ENCODE measurements around the gene GABRA6. TPM values are rescaled to one million over a fixed set of nuclear protein-coding genes. Genes with fewer than 3 reads are reported as not detected.

The GABRA6 gene
- total RNA-seq, 6 donors from 2014 or later, result not detected

DNA sequence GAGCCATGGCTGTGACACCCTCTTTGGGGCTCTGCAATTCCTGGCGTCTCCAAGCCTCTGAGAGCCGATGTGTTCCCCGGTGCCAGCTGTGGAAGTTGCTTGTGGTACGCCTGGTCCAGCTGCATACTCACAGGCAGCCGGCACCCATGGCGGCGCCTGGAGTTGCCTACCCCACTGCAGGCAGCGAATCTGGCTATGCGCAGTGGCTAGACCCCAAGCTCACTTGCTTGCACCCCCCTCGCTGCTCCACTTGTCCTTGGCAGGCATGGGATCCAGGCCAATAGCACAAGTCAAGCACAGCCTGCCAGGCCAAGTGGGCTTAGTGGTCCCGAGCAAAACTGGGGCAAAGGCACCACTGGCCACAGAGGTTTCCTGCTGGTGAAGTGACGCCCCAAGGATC is 24.7 kb upstream of the GABRA6 start:
- TF ChIP-seq POLR2A (IDR thresholded peaks at IDR 0.05) (no peak), POLR2AphosphoS5 (IDR thresholded peaks at IDR 0.05) (no peak), EP300 (IDR thresholded peaks at IDR 0.05) (no peak), CTCF (IDR thresholded peaks at IDR 0.05) (no peak)
- no peak overlapping the region for H3K27ac ChIP-seq
- H3K36me3 ChIP-seq, result no peaks in the 10 kb centered on the region
- H3K9me3 ChIP-seq, result no peaks in the 10 kb centered on the region
- ATAC-seq (ENCODE audit: low FRiP score in 2 of 2) (no peak), DNase-seq (peak in 1 of 2 donors; percentile 57)
- H3K4me1 ChIP-seq, result no peaks in the 10 kb centered on the region
- H3K27me3 ChIP-seq, result no peaks in the 10 kb centered on the region
- H3K4me3 ChIP-seq, result no peak overlapping the region
- 91% methylated on average over 5 to 12 of the region's 12 CpGs for WGBS, 2 donors

- ATAC-seq (ENCODE audit: low FRiP score in 2 of 2) (no peak), DNase-seq (no peak)
- Histone ChIP-seq H3K9me3 (no peaks in the 10 kb centered on the region), H3K4me1 (no peaks in the 10 kb centered on the region), H3K4me3 (no peak overlapping the region), H3K27ac (no peak overlapping the region), H3K27me3 (no peaks in the 10 kb centered on the region), H3K36me3 (no peaks in the 10 kb centered on the region)
- TF ChIP-seq CTCF (IDR thresholded peaks at IDR 0.05), result no peak
- no peak for TF ChIP-seq EP300 (IDR thresholded peaks at IDR 0.05)
- TF ChIP-seq POLR2A (IDR thresholded peaks at IDR 0.05), result no peak
- no peak for TF ChIP-seq POLR2AphosphoS5 (IDR thresholded peaks at IDR 0.05)
Observed at GRCh38 chr5:161663431-161663830, 22.1 kb upstream of the GABRA6 start.

DNA sequence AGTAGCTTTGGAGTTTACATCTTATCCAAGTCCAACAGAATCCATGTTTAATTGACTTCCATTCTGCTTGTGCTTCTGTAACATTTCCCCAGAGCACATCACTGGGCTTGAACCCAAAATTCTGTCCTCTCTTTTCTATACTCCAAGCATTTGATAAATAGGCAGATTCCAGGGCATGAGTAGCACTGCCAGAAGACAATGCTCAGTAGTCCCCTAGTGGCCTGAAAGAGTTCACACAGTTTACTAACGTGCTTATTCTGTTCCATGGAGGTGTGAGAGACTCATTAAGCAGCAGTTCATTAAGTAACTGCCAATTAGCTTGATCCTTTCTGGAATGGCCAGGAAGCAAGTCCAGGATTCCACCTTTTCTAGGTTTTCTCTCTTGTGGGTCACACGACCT is 9.4 kb upstream of the GABRA6 start:
- no peak for TF ChIP-seq EP300 (IDR thresholded peaks at IDR 0.05)
- no peak for TF ChIP-seq POLR2A (IDR thresholded peaks at IDR 0.05)
- TF ChIP-seq POLR2AphosphoS5 (IDR thresholded peaks at IDR 0.05), result no peak
- TF ChIP-seq CTCF (IDR thresholded peaks at IDR 0.05), result no peak
- H3K4me3 ChIP-seq, result no peak overlapping the region
- ATAC-seq (ENCODE audit: low FRiP score in 2 of 2) (no peak), DNase-seq (no peak)
- H3K36me3 ChIP-seq, result no peaks in the 10 kb centered on the region
- no peak overlapping the region for H3K27ac ChIP-seq
- H3K4me1 ChIP-seq, result no peaks in the 10 kb centered on the region
- WGBS, 2 donors, result 8 to 9% methylated on average over 2 of the region's 2 CpGs
- H3K9me3 ChIP-seq, result no peaks in the 10 kb centered on the region
- H3K27me3 ChIP-seq, result no peaks in the 10 kb centered on the region

- no peaks in the 10 kb centered on the region for H3K36me3 ChIP-seq
- no peaks in the 10 kb centered on the region for H3K4me1 ChIP-seq
- H3K27ac ChIP-seq, result no peak overlapping the region
- H3K4me3 ChIP-seq, result no peak overlapping the region
- ATAC-seq (ENCODE audit: low FRiP score in 2 of 2) (no peak), DNase-seq (no peak)
- H3K9me3 ChIP-seq, result no peaks in the 10 kb centered on the region
- 76 to 82% methylated on average over 8 of the region's 8 CpGs for WGBS, 2 donors
- no peak for TF ChIP-seq POLR2A (IDR thresholded peaks at IDR 0.05)
- no peak for TF ChIP-seq EP300 (IDR thresholded peaks at IDR 0.05)
- TF ChIP-seq POLR2AphosphoS5 (IDR thresholded peaks at IDR 0.05), result no peak
- TF ChIP-seq CTCF (IDR thresholded peaks at IDR 0.05), result no peak
- no peaks in the 10 kb centered on the region for H3K27me3 ChIP-seq
Observed at GRCh38 chr5:161686149-161686548, 628 bp downstream of the GABRA6 start.

DNA sequence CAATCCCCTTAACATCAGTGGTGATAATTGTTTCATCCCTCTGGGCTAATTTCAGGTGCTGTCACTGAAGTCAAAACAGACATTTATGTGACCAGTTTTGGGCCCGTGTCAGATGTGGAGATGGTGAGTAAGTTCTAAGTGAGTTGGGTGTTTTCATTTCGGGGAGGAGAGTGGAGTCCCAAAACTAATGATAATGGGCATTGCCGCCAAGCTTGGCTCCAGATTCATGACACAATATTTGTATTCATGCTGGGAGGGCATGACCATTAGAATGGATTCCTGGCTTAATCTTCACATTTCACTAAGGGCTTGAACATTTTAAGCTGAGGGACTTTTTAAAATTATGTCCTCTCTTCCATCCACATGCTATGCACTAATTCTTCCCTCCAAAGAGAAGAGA is 1.4 kb downstream of the GABRA6 start:
- ATAC-seq (ENCODE audit: low FRiP score in 2 of 2) (no peak), DNase-seq (no peak)
- 76 to 100% methylated on average over 2 to 3 of the region's 3 CpGs for WGBS, 2 donors
- no peak for TF ChIP-seq CTCF (IDR thresholded peaks at IDR 0.05)
- TF ChIP-seq EP300 (IDR thresholded peaks at IDR 0.05), result no peak
- no peak for TF ChIP-seq POLR2AphosphoS5 (IDR thresholded peaks at IDR 0.05)
- no peak for TF ChIP-seq POLR2A (IDR thresholded peaks at IDR 0.05)
- Histone ChIP-seq H3K4me1 (no peaks in the 10 kb centered on the region), H3K27me3 (no peaks in the 10 kb centered on the region), H3K4me3 (no peak overlapping the region), H3K36me3 (no peaks in the 10 kb centered on the region), H3K9me3 (no peaks in the 10 kb centered on the region), H3K27ac (no peak overlapping the region)

Data from upper lobe of left lung (tissue), 6 donors.